Esophagus squamous epithelium (tissue), 4 donors: ENCODE measurements around the gene CBLB.

Experiments
- CTCF ChIP-seq, 6 experiments: fragments of 450-650 bp in 4 of 6; fragments of 200-600 bp in 2 of 6; sonication (generic) in 2 of 6; IDR thresholded peaks; one replicate each; pipeline ENCODE4 v1.5.1; 2016 to 2019; ENCODE audit warnings: antibody characterized with exemption in 6 of 6, mild to moderate bottlenecking in 4 of 6, moderate library complexity in 4 of 6
- POLR2A ChIP-seq, 4 donors: fragments of 450-650 bp; IDR thresholded peaks; one replicate each; pipeline ENCODE4 v1.6.1; 2017; ENCODE audit warnings: antibody characterized with exemption in 4 of 4, mild to moderate bottlenecking in 4 of 4, moderate library complexity in 3 of 4

- TF ChIP-seq CTCF (IDR thresholded peaks at IDR 0.05) = no peak
- no peak for TF ChIP-seq POLR2A (IDR thresholded peaks at IDR 0.05)
Measured at GRCh38 chr3:105904678-105905284, 36.0 kb upstream of the CBLB start.
